NAMALWA (cell line): Measurements from ENCODE around the gene ADARB2.

Experiments
- DNase-seq: peaks from one replicate; pipeline ENCODE4 v3.0.0-alpha.2; 2015; ENCODE audit warnings: low spot score

ADARB2 gene

DNA sequence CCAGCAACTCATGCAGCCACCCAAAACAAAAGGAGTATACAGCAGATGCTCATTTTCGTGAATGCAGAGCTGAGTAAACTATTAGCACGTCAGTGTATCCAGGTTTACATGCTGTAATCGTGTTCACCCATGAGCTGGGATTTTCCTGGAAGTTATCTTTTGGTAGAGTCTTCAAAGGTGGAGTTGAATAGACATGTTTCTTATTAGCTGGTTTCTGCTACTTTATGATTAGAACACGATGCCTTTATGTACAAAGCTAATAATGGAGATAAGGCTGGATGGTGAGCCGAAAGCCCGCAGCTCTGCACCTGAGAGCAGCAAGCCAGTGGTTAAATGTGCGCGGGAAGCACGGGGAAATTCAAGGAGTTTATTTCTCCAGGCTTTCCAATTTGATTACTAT is 123.8 kb downstream of the ADARB2 start:
- no peak for DNase-seq

DNA sequence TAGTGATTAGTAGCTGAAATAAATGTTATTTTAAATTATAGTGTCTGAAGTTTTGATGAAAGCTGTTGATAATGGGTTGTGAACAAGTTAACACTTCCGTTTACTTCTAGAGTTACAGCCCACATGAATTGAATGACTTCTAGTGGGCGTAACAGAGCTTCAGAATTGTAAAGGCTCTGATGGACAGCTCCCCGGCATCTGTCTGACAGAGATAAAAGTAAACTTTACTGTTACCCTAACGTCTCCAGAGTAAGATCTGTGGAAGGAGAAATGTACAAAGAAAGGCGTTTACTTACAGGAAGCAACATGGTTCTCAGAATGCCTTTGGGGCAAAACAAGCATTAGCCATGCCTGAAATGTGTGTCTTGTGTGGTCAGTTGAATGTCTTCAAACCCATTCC is 124.4 kb downstream of the ADARB2 start:
- no peak for DNase-seq

DNA sequence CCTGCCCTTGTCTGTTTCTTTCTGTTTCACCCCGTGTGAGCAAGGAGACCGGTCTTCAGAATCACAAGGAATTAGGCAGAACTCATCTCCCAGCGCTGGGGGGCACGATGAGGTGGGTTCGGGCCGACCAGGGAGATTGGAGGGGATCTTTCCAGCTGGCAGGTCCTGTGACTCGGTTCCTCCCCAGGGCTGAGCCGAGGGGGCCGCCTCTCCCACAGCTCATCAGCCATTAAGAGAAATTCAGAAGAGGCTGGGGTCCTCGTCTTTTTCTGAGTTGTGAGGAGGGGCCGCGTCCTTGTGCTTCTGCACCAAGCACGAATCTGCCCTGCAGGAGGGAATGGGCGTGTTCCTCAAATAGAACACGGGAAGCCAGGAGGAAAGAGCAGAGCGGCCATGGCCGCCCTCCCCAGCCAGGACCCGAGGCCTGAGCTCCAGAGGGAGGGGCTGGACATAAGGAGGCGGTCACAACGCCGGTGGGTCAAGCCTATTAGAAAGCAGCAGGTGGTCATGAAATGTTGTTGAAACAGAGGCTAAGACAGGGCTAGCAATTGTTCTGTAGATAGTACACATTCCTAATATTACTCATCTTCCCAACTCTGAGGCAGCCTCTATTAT is 125.3 kb downstream of the ADARB2 start:
- DNase-seq: no peak

DNA sequence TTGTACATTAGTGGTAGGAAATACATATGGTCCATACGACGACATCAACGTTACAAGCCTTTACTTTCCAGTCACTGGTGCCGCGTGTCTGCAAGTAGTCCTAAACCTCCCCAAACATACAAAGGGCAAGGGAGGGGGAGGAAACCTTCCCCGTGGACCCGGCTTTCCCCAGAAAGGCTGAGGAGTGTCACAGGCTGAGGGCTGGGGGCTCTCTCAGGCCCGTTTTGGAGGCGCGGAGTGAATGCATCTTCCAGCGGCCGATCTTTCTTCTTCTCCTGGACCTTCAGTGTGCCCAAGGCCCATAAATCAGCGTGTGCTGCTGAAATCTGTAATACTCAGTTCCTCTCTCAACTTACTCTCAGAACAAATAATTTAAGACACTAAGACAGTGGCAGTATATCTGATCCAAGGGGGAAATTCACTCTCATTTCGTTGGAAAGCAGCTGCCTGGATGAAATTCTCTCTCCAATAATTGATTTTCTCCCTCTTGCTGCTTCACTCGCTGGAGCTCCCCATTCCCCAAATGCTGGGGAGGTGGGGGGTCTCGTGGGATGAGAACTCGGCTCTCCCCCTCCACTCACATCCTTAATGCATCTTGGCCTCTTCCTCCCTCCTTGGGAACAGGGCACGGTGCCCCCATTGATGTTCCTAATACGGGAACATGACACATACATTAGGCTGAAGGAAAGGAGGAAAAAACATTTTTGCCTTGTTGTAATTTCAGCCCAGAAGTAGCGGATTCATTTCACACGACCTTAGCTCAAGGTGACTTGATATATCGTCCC is 126.1 kb downstream of the ADARB2 start:
- DNase-seq: no peak

DNA sequence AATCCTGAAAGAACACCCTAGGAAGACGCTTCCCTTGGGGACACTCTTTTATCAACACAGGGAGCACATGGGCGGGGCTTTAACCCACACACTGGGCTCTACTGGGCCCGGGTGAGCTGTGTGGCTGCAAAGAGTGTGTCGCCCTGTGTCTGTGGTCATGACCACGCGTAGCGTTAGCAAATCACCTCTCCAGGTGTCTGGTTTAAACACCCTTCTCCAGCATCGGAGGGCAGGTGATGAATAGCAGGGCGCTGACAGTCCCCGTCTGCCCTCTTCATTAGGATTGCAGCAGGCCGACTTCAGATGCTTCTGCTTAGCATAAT is 127.7 kb downstream of the ADARB2 start:
- no peak for DNase-seq

DNA sequence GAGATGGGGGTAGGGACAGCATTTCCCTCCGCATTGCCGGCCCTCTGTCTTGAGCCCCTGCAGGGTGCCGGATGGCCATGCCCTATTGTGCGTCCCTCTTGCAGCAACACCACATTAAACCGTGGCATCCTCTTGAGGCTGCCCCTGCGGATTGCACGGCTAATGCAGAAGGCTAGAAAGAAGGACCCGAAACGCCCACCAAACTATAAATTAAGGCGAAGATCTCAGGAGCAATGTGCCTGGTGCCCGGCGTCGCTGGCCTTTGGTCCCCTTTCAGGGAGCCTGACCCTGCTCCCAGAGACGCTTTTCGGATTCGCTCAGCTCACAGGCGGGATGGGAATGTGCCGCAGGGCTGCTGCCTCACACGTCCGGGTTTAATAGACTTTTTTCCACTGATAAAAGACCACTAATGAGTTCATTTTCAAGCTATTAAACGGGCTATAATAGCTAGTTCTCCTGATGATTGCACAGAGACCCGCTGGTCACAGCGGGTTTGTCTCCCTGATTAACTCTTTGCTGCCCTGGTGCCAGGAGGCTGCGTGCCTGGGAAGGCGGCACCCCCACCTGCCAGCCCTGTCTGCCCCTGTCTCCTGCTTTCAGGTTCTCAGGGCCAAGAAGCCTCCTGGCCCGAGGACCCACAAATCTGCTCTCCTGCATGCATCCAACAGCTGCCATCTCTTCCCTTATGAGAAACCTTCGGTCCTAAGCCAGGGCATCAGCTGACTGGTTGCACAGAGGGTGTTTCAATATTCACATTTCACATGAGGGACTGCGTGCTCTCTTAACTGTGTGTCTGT is 128.3 kb downstream of the ADARB2 start:
- no peak for DNase-seq

DNA sequence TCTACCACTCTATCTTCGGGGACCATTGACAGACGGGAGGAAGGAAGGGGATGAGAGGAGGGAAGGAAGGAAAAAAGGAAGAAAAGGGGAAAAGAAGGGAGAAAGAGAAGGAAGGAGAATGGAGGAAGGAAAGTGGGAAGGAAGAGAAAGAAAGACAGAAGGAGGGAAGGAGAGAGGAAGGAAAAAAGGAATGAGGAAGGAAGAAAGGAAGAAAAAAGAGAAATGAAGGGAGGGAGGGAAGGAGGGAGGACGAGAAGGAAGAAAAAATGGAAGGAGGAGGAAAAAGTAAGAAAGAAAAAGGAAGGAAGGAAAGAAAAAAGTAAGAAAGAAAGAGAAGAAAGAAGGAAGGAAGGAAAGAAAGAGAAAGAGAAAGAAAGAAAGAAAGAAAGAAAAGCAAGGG is 128.9 kb downstream of the ADARB2 start:
- no peak for DNase-seq

DNA sequence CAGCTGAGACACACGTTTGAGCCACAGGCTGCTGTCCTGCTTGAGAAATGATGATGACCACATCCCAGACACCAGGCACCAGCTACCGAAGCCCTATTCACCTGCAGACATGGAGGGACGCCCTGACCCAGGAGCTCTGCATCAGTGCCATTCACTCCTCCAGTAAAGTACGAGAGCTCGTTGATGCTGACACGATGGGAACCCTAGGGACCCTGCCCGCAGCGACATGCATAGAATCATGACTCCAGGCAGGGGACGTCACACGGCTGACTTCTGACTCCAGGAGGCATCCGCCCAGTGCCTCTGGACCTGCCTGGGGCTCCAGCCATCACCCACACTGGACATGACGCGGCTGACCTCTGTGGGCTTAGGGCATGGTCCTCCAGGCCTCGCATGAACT is 129.9 kb downstream of the ADARB2 start:
- no peak for DNase-seq

DNA sequence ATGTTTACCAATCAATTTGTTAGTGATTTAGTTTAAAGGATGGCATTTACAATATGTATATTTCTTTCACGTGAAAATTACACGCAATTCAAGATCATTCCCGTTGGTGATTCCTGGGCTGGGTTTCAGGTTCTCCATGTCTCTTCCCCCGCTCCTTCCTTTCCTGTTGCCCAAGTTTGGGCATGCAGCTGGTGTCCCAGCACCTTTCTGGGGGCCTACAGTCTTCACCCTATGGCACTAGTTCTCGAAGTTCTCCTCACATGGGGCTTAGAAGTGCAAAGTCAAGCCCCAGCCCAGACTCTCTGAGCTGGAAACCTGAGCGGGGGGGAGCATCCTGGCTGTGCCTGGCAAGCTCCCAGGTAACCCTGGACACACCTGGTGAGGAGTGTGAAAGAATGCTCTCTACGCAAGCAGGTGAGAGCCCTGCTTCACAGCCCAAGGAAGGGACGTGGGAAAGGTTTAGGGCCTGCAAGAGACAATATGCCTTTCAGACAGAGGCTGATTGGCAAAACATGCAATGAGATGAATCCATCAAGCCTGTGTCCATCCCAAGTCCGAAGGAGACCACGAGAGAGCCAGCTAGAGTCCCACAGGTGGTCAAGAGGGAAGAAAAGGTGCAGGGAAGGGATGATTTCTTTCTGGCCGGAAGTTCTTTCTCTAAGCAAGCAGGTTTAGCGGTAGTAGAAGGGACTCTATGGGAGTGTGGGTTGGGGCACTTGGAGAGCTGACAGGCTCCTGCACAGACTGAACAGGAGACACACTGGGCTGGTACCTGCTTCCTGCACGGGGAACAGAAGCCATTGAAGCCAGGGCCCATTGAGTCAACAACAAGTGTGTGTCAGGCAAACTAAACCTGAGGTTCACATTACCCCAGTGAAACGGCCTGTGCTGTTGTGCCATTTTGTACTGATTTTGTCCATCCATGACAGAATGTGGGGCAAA is 131.1 kb downstream of the ADARB2 start:
- no peak for DNase-seq

DNA sequence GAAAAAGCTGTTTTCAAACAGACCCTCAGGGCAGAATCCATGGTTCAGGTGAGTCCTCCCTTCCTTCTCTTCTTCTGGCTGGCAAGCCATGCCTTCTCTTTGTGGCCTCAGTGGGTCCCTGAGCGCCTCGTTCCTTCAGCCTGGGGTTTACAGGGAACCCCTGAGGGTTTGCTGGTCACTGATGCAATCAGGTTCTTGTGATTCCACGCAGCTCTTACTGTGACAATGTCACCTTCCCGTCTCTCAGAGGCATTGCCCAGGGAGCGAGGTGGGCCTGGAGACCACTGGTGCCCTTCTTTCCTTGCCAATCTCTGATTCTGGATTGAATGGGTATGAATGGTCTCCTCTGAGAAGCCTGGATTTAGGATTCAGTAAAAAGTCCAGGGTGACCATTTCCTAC is 132.2 kb downstream of the ADARB2 start:
- no peak for DNase-seq

DNA sequence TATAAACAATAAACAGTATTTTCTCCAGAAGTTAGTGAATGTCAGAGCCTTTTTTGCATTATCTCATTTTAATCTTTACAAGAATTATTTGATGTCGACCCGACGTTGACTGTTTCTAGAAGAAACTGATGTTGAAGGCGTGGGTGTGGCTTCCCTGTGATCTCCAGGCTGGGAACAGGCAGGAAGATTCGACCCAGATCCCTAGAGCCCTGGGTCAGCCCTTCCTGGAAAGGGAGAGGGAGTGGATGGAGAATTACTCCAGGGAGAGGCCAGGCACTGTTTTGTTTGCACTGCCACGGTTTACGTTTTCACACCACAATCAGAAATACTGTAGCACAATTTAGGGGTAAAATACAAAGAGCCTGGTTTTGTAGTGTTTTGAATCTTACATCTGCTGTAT is 133.1 kb downstream of the ADARB2 start:
- no peak for DNase-seq

DNA sequence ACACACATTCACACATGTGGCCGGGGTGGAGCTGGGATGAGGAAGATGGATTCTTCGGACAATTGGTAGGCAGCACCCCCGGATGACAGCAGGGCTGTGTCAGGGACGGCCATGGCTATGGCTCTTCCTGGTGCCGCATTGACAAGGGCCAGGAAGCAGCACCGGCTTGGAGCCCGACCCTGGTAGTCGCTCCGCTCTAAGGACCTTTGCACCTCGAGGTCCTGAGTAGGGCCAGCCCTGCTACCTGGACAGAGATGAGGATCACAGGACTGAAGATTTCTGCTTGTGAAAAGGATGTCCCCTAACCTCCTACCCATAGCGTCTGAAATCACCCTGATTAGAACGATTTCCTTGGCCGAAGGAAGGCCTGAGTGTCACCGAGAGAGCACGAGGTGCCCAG is 134.1 kb downstream of the ADARB2 start:
- DNase-seq: no peak

DNA sequence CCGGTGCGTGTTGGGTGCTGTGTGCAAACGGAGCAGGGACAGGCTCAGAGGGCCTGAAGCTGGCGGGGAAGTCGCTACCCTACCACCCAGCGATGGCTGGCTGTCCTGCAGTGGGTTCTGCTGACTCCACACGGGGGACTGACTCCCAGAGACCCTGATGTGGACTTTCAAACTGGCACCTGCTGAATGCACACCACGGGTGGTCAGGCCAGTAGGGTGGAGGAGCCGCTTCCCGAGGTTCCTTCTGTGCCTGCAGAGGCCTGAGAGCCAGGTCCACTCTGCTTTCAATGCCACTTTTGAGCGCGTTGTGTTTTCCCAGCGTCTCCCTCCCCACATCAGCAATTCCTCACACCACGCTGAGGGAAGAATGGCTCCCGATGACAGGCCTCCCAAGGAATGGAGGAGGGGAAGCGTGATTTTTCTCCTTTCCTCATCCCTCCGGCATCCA is 135.3 kb downstream of the ADARB2 start:
- DNase-seq: no peak

DNA sequence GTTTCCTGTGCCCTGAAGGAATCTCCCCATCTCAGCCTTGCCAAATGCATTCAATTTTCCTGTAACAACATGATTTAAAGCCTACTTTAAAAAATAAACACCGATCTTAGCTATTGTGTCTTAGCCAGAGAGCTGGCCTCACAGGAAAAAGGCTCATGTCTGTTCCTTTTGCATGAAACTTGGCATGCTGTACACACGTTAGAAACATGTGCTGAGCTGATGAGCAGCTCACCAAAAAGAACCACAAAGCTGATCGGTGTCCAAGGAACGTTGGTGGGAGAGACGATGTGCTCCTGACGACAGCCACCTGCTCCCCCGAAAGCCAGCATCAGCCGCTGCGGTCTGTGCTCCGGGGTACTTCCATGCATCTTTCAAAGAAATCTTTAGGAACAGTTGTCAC is 135.9 kb downstream of the ADARB2 start:
- DNase-seq: no peak

DNA sequence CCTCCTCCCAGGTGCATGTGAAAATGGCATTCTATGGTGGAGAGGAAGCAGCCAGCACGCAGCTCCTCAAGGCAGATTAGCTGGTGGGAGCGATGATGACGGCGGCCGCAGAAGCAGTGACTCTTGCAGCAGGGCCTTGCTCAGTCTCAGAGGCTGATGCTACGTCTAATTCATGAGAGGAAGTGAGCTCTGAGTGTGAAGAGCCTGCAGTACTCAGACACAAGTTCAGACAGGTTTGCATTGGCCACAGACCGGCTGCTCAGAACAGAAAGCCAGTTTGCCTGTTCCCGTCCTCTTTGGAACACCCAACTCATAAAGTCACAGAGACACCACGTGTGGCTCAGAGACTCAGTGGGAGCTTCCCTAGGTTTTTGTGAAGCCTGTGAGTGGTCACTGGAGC is 136.5 kb downstream of the ADARB2 start:
- no peak for DNase-seq

DNA sequence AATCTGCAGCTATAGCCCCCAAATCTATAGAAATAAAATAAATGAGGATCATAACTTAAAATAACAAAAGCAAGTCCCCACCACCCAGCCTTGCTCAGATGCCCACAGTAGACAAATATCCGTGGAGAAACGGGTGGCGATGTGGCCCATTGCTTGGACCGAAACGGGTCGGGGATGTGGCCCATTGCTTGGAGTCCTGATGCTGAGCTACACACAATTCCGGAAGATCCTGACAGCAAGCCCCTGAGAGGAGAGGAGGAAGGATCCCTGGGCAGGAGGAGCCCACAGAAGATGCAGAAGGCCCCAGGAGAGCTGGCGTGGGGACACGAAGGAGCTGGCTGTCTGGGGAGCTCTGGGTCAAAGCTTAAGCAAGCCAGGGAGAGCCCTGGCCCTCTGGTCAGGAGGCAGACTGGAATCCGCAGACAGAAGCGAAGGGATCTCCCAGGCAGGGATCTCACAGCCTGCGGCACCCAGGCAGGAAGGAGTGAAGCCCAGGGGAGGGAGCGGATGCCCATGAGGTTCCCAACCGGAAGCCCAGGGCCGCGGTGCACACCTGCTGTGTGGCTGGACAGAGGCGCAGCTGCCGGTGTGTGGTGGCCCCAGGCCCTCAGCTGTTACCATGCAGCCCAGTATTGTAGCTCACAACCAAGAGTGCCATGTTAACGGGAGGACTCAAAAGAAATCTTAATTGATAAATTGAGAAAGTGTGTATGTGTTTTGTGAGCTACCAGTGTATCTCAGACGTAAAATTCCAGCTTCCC is 138.8 kb downstream of the ADARB2 start:
- no peak for DNase-seq

DNA sequence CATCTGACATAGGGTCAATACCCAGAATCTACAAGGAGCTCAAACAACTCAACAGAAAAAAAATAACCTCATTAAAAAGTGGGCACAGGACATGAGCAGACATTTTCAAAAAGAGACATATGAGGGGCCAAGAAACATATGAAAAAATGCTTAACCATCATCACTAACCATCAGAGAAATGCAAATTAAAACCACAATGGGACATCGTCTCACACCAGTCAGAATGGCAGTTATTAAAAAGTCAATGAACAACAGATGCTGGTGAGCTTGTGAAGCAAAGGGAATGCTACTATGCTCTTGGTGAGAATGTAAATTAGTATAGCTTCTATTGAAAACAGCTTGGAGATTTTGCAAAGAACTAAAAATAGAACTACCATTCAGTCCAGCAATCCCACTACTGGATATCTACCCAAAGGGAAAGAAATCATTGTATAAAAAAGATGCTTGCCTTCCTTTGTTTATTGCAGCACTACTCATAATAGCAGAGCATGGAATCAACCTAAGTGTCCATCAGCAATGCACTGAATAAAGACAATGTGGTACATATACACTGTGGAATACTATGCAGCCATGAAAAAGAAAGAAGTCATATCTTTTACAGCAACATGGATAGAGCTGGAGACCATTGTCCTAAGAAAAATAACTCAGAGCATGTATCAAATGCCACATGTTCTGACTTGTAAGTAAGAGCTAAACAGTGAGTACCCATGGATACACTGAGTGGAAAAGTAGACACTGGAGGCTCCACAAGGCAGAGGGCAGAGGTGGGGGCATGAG is 139.8 kb downstream of the ADARB2 start:
- no peak for DNase-seq

DNA sequence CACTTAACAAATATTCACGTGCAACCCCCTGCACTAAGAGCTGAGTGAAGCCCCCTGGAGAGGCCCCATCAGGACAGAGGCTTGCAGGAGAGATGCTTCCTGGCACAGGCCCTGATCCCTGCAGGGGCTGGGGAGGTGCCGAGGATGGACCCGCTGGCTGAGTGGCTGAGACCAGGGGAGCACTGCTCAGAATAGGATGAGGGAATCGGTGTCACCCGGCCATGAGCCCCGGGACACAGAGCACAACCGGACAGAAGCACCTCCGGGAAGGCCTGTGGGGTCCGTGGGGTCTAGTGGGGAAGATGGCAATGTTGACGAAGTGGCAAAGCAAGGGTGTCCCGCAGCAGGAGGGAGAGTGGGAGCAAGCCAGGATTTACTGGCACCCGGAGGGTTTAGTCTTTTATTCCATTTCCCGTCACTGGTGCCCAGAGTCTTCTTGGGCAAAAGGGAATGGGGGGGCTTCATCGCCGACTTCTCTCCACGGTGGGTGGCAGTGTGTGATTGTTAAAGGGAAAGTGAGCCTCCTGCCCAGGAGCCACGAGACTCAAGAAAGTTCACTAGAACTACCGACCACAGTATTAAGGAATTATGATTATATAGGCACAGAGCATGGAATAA is 140.7 kb downstream of the ADARB2 start:
- no peak for DNase-seq

DNA sequence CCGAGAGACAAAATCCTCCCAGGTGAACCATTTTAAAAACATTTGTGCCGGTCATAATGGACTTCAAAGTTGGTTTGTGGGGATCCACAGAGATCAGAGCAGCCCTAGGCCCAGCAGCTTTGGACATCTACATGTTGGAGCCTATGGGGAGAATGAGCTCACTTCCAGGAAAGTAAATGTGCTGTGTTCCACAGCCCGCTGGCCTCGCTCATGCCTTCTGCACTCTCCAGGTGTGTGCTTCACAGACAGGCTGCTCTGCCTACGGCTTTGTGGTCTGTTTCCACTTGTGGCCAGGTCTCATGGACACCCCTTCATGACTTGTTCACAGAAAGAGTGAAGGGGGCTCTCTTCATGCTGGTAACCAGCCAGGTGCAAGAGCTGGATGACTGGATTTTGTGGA is 141.6 kb downstream of the ADARB2 start:
- no peak for DNase-seq

DNA sequence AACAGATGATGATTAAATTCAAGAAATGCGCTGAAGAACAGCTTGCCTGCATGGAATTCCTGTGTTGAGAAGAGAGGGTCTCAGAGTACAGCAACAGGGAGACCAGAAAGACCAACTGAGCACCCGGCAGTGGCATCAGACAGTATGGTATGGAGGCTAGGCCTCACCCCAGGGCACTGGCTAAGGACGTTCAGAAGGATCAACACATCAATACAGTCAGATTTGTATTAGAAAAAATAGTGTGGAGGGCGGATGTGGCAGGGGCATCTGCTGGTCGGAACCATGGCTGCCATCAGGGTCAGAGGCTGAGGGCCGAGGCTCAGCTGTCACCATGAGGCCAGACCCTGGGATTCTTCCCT is 142.1 kb downstream of the ADARB2 start:
- no peak for DNase-seq
